GM23248 (cell line): ENCODE measurements around the gene C1orf115.

Source experiments
- EZH2 ChIP-seq: fragments of 200-600 bp; sonication (generic); IDR thresholded peaks from 2 replicates; pipeline ENCODE4 v1.6.1; 2018; ENCODE audit warnings: antibody characterized with exemption, mild to moderate bottlenecking; ENCODE audit not compliant: insufficient read depth, poor library complexity, severe bottlenecking
- EZH2phosphoT487 ChIP-seq: fragments of 200-600 bp; sonication (generic); IDR thresholded peaks from 2 replicates; pipeline ENCODE4 v1.6.1; 2018; ENCODE audit warnings: antibody characterized with exemption, moderate library complexity, mild to moderate bottlenecking, low read depth; ENCODE audit not compliant: insufficient read depth

GRCh38 chr1:220696863-220697231, 6.7 kb downstream of the C1orf115 start:
- TF ChIP-seq EZH2 (no peak), EZH2phosphoT487 (no peak)
